Measurements from ENCODE around the gene ENGASE.
A peak's percentile ranks its signal among the peaks of the same experiment; 100 is the strongest.
"Not testable (repeated sequence)": the region's sequence is repeated elsewhere in the genome, so short reads cannot be mapped to it uniquely, and the experiment has no call there.

ENGASE gene

DNA sequence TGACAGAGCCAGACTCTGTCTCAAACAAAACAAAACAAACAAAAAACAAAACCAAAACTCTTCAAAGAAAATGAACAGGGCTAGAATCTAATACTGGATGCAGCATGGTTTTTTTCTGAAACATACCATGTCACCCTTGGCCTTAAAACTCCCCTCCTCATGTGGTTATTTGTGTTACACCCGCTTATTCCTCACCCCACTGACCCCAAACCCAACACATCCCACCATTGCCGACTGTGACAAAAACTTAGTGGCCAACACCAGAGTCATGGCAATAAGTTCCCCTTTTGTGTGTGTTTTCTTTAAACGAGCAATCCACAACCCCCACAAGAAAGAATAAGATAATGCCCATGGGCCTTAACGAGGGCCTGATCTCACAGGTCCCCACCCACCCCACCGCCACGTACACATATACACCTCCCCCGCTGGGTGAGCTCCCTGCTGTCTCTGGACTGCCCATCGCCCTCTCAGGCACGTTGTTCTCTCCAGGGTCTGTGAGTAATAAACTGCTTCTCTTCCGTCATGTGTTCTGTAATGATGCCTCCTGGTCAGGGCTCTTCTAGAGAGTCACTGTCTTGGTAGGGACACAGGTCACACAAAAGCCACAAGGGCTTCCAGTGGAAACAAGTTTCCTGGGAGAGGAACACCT lies 16.8 kb upstream of the ENGASE start:
- H3K4me3 Mint-ChIP-seq: no peak overlapping the region
- H3K27ac Mint-ChIP-seq: no peak overlapping the region
- peaks cover 14 to 17% of the 10 kb centered on the region in 2 donors for H3K9me3 Mint-ChIP-seq
- no peaks in the 10 kb centered on the region for H3K27me3 Mint-ChIP-seq
- no peak for ATAC-seq
- H3K4me1 Mint-ChIP-seq: peaks cover 6% of the 10 kb centered on the region
- DNase-seq: no peak

DNA sequence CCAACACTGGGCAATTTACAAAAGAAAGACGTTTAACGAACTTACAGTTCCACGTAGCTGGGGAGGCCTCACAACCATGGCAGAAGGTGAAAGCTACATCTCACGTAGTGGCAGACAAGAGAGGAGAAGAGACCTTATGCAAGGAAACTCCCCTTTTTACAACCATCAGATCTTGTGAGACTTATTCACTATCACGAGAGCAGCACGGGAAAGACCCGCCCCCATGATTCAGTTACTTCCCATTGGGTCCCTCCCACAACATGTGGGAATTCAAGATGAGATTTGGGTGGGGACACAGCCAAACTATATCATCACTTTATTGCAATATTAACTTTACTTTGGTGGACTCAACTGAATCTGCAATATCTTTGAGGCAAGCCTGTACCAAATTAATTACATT lies 11.9 kb upstream of the ENGASE start:
- no peak overlapping the region for H3K4me3 Mint-ChIP-seq
- H3K9me3 Mint-ChIP-seq: no peaks in the 10 kb centered on the region
- no peak overlapping the region for H3K27ac Mint-ChIP-seq
- no peak for DNase-seq
- ATAC-seq: no peak
- H3K4me1 Mint-ChIP-seq: peaks cover 11% of the 10 kb centered on the region
- H3K27me3 Mint-ChIP-seq: no peaks in the 10 kb centered on the region

DNA sequence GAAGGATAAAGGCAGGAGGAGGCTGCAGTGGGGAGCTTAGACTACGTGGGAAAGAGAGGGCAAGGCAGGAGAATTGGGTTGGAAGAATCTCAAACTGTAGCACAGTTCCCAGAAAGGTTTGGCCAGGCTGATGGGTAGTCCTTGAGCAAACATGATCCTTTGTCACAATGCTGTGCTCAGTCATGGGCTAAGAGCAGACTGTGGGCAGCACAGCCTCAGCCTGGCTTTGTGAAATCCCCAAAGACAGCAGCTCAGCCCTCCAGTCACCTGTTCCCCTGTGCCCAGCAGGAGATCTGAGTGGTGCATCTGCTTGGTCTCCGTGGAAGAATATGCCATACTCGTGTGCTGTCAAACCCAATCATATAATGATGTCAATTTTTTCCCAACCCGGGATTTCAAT lies 10.6 kb upstream of the ENGASE start:
- Mint-ChIP-seq H3K27ac (peak overlapping the region; percentile 7 to 71), H3K4me3 (no peak overlapping the region), H3K27me3 (no peaks in the 10 kb centered on the region), H3K9me3 (no peaks in the 10 kb centered on the region), H3K4me1 (peaks cover 6% of the 10 kb centered on the region)
- ATAC-seq (no peak), DNase-seq (no peak)

DNA sequence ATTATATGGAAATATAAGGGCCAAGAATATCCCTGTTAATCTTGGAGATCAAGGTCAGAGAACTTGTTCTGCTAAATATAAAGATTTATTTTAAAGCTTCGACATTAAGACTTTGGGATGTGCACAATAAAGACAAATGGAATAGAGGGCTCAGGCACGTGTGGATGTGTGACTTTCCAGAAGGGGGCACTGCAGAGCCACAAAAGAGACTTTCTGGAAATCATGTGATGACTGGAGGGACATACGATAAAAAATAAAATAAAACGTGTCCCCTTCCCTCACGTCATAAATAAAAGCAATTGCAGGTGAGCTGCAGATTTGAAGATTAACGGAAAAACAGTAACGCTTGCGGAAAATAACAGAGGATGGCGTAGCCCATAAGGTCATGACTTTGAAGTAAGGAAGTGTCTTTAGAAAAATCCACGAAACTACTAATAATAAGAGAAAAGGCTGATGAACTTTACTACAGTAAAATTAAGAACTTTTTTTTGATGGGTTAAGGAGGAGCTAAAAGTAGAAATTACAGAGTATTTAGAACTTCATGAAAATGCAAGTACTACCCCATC lies 9.4 kb upstream of the ENGASE start:
- Mint-ChIP-seq H3K27me3 (no peaks in the 10 kb centered on the region), H3K27ac (peak overlapping the region in 1 of 2 donors; percentile 14), H3K4me1 (peaks cover 6% of the 10 kb centered on the region), H3K9me3 (no peaks in the 10 kb centered on the region), H3K4me3 (peak overlapping the region; percentile 16 to 17)
- DNase-seq: peak; percentile 55 to 61
- ATAC-seq: no peak

DNA sequence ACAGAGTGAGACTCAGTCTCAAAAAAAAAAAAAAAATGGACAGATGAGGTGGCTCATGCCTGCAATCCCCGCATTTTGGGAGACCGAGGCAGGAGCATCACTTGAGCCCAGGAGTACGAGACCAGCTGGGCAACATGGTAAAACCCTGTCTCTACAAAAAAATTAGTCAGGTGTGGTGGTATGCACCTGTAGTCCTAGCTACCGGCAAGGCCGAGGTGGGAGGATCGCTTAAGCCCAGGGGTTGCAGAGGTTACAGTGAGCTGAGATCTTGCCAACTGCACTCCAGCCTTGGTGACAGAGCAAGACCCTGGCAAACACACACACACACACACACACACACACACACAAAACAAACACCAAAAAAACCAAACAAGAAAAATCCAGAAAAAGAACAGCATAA lies 7.7 kb upstream of the ENGASE start:
- Mint-ChIP-seq H3K27ac (no peak overlapping the region), H3K9me3 (no peaks in the 10 kb centered on the region), H3K27me3 (no peaks in the 10 kb centered on the region), H3K4me3 (no peak overlapping the region), H3K4me1 (peaks cover 6% of the 10 kb centered on the region)
- ATAC-seq (no peak), DNase-seq (no peak)

DNA sequence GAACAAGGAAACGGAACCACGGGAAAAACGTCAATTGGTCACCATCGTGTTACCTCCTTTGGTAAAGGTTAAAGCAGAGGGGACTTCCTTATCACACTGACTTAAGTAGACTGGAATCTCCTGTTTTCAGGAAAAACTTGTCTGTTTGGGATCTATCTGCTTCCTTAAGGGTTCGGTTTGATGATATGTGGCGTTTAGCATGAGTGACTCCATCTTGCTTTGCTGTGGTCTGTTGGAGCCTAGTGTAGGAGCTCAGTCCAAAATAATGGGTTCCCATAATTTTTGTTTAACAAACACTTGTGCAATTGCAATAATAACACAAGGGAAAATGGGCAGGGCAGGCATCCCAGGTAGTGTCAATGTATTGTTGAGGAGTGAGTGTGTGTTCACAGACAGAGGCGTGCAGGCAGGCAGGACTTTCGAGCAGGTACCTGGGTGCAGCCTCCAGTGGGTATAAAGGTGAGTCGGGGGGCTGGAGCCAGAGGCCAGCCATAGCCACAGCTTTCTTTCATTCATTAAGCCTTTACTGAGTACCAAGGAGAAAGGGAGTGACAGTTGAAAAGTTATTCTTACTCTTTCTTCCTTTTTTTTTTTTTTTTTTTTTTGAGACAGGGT lies 4.3 kb upstream of the ENGASE start:
- ATAC-seq: no peak
- Mint-ChIP-seq H3K27me3 (no peaks in the 10 kb centered on the region), H3K4me3 (no peak overlapping the region), H3K4me1 (peaks cover 4% of the 10 kb centered on the region), H3K9me3 (no peaks in the 10 kb centered on the region), H3K27ac (no peak overlapping the region)
- DNase-seq: no peak

DNA sequence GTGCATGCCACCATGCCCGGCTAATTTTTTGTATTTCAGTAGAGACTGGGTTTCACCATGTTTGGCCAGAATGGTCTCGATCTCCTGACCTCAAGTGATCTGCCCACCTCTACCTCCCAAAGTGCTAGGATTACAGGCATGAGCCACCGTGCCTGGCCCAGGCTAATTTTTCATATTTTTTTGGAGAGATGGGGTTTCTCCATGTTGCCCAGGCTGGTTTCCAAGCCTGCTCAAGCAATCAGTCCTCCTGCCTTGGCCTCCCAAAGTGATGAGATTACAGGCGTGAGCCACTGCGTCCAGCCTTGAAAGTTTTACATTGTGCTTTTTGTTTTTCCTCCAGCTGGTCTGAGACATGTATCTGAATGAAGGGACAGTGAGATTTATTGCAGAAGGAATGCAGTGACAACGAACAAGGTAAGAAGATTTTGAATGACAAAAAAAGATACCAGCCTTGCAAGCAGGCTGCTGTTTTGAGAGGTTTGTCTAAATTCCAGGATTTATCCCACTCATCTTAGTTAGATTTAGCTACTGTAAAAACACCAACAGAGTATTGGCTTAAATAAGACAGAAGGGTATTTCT lies 3.4 kb upstream of the ENGASE start:
- no peaks in the 10 kb centered on the region for H3K27me3 Mint-ChIP-seq
- peaks cover 11% of the 10 kb centered on the region for H3K4me1 Mint-ChIP-seq
- ATAC-seq (no peak), DNase-seq (no peak)
- no peak overlapping the region for H3K27ac Mint-ChIP-seq
- H3K9me3 Mint-ChIP-seq: no peaks in the 10 kb centered on the region
- H3K4me3 Mint-ChIP-seq: no peak overlapping the region

DNA sequence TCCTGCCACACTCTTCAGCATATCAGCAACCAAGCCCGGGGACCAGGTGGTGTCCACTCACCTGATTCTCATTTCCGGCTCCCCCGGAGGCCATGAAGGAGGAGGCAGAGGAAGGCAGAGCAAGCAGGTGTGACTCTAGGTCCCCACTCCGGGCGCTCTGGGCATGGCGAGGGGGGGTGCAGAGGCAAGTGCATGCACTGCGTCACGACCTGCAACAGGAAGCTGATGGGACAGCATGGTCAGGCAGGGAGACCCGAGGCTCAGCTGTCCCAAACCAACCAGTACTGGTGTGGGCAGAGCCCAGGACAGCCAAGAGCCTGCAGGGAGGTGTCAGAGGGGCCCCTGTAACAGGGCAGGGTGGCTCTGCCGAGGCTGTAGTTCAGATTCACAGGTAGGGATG lies 2.1 kb upstream of the ENGASE start:
- ATAC-seq (no peak), DNase-seq (no peak)
- Mint-ChIP-seq H3K27me3 (no peaks in the 10 kb centered on the region), H3K4me3 (no peak overlapping the region), H3K9me3 (no peaks in the 10 kb centered on the region), H3K27ac (no peak overlapping the region), H3K4me1 (peaks cover 18% of the 10 kb centered on the region)

DNA sequence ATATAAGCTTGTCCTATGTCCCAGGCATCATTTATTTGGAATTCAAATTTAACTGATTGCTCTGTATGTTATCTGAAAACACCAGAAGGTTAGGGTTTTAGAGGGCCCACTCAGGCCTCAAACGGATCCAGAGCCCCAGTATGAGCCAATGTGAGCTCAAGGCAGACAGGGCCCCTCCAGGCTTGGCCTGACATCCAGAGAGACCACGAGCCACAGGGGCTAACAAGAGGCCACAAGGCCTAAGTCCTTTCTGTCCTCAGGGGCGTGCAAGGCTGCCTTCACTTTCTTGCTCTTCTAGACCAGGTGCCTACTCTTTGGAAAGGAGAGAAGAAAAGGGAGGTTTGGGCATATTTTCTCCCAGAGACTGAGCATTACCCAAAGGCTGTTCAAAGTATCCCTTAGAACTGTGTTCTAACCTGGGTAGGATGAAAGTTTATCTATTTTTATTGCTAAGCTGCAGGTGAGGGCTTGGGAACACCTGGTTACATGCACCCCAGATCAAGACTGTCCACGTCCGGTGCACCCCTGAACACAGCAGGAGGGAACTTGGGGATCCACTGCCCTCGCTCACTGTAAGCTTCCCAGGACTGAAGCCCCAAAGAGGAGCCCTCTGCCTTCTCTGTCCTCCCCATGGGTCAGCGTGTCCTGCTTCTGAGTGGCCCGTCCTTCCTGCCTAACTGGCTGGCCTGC lies 1.5 kb upstream of the ENGASE start:
- Mint-ChIP-seq H3K27ac (no peak overlapping the region), H3K27me3 (no peaks in the 10 kb centered on the region), H3K4me1 (peaks cover 18% of the 10 kb centered on the region), H3K4me3 (no peak overlapping the region), H3K9me3 (no peaks in the 10 kb centered on the region)
- no peak for ATAC-seq
- DNase-seq: no peak

DNA sequence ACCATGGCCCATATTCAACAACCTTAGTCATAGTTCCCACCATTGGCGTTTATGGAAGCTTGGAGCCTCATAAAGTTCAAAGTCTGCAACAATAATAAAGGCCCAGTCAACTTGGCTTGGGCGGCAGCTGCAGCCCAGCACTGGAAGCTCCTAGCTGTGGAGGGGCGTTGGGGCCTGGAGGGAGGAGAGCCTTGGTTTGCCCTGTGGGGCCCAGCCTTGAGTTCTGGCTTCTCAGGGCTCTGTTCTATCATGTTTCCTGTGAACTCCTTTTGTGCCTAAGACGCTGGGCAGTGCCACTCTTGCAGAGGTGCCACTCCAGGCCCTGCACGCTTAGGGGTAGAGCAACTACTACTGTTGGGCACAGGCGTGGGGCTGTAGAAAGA lies 927 bp upstream of the ENGASE start:
- peaks cover 18% of the 10 kb centered on the region for H3K4me1 Mint-ChIP-seq
- no peak overlapping the region for H3K4me3 Mint-ChIP-seq
- no peaks in the 10 kb centered on the region for H3K27me3 Mint-ChIP-seq
- no peaks in the 10 kb centered on the region for H3K9me3 Mint-ChIP-seq
- ATAC-seq (no peak), DNase-seq (no peak)
- H3K27ac Mint-ChIP-seq: no peak overlapping the region

DNA sequence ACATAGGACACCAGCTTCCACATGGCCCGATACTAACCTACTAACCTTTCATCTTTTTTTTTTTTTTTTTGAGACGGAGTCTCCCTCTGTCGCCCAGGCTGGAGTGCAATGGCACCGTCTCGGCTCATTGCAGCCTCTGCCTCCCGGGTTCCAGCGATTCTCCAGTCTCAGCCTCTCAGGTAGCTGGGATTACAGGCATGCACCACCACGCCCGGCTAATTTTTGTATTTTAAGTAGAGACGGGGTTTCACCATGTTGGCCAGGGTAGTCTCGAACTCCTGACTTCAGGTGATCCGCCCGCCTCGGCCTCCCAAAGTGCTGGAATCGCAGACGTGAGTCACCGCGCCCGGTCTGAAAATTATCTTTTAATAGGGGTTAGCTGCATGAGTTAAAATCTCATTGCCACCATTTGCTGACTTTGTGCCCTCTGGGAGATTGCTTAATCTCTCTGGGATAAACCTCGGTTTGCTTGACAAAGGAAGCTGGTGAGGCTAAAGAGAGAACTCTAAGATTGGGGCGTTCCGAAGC lies 439 bp upstream of the ENGASE start:
- DNase-seq, H3K9me3 Mint-ChIP-seq, H3K27ac Mint-ChIP-seq, ATAC-seq, H3K27me3 Mint-ChIP-seq: not testable (repeated sequence)
- Mint-ChIP-seq H3K4me3 (peak overlapping the region; percentile 75 to 84), H3K4me1 (peaks cover 18% of the 10 kb centered on the region)

DNA sequence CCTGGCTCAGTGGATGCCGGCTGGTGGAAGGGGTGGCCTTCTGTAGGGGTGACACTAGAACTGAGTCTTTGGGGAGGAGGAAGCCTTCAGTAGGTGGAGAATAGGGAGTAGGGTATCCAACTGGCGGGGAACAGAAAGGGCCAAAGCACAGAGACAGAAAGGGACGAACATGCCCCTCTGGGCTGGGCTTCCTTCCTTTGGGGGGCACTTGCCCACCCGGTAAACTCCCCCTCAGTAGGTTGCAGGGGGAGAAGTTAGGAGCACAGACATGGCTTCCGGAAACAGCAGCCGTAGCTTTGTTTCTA lies 774 bp downstream of the ENGASE start:
- Mint-ChIP-seq H3K27ac (peak overlapping the region; percentile 57 to 97), H3K27me3 (no peaks in the 10 kb centered on the region), H3K4me3 (peak overlapping the region; percentile 95 to 98), H3K9me3 (no peaks in the 10 kb centered on the region), H3K4me1 (peaks cover 20% of the 10 kb centered on the region)
- ATAC-seq (peak; percentile 51), DNase-seq (peak; percentile 27 to 36)

DNA sequence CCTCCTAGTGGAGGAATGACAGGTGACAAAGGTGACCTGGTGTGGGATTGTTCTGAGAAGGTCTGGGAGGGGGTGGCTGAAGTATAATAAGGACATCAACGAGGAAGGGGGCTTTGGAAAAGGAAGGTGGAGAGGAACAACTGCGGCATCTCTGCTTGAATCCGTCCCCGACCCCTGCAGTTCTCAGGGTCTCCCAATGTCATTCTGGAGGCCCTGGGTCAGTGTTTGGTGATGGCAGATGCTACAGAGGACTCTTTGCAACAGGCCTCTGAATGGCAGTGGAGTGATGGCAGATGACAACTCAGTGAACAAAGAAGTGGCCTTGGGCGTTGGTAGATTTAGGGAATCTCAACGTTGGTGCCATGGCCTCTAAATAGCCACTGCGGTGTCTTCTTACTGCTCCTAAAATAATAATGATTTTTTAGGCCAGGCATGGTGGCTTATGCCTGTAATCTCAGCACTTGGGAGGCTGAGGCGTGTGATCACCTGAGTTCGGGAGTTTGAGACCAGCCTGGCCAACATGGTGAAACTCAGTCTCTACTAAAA lies 1.3 kb downstream of the ENGASE start:
- Mint-ChIP-seq H3K27ac (peak overlapping the region; percentile 57 to 97), H3K9me3 (no peaks in the 10 kb centered on the region), H3K4me3 (peak overlapping the region; percentile 95 to 98), H3K4me1 (peaks cover 26% of the 10 kb centered on the region), H3K27me3 (no peaks in the 10 kb centered on the region)
- DNase-seq (no peak), ATAC-seq (no peak)

DNA sequence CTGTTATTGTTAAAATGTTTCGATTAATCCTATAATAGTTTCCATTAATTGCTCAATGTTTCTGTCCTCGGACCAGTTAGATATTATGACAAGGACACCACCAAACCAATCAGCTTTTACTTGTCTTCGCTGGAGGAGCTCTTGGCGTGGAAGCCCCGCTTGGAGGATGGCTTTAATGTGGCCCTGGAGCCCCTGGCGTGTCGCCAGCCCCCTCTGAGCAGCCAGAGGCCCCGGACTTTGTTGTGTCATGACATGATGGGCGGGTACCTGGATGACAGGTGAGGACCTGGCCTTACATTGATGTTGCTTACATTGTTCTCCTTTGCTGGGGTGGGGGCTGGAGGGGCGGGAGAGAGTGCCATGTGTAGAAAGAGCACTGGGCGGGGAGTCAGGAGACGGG lies 3.0 kb downstream of the ENGASE start:
- no peaks in the 10 kb centered on the region for H3K9me3 Mint-ChIP-seq
- no peaks in the 10 kb centered on the region for H3K27me3 Mint-ChIP-seq
- ATAC-seq (no peak), DNase-seq (no peak)
- no peak overlapping the region for H3K4me3 Mint-ChIP-seq
- peaks cover 27% of the 10 kb centered on the region for H3K4me1 Mint-ChIP-seq
- H3K27ac Mint-ChIP-seq: peak overlapping the region in 1 of 2 donors; percentile 13

DNA sequence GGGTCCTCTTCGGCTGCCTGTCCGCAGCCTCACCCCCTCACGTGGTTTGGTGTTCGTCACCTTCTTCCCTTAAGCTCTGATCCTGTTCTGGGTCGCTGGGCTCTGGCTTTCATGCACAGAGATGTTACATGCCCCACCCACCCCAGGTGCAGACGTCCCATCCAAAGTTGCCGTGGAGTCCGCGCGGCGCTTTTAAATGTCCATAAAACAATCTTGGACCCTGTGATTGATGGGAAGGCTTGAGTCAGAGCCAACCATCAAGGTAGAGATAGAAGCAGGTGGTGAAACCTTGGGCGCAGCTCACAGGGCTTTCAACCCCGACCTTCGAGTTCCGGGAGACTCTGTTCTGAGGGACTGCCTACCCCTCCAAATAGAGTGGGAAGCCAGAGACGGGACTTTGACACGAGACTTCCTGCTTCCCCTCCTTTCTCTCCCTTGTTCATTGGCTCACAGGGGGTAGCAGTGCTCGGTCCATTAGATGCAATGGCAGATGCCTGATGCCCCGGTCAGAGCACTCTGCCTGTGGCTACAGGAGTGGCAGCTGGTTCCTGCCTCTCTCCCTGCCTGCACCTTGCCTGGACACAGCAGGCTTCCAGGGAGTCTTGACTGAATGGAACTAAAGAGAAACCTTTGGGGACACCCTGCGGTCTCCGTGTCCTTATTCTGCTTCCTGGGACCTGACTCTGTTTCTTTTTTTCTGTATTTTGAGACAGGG lies 4.0 kb downstream of the ENGASE start:
- H3K9me3 Mint-ChIP-seq: no peaks in the 10 kb centered on the region
- no peak for ATAC-seq
- H3K27ac Mint-ChIP-seq: peak overlapping the region in 1 of 2 donors; percentile 48

More for the DNA sequence above, 4.0 kb downstream of the ENGASE start:
- peaks cover 27% of the 10 kb centered on the region for H3K4me1 Mint-ChIP-seq
- DNase-seq: no peak
- no peak overlapping the region for H3K4me3 Mint-ChIP-seq
- H3K27me3 Mint-ChIP-seq: no peaks in the 10 kb centered on the region

All from stimulated activated naive CD8-positive, alpha-beta T cell treated with anti-CD3 and anti-CD28 coated beads, Interleukin-15, amount 100 ng/mL, for 72 hours (primary cell).